ENCODE results near the gene CD300H. TPM values are rescaled to one million over a fixed set of nuclear protein-coding genes. Genes with fewer than 3 reads are reported as not detected.

The CD300H gene
- total RNA-seq = not detected
- long read RNA-seq = 0 reads

DNA sequence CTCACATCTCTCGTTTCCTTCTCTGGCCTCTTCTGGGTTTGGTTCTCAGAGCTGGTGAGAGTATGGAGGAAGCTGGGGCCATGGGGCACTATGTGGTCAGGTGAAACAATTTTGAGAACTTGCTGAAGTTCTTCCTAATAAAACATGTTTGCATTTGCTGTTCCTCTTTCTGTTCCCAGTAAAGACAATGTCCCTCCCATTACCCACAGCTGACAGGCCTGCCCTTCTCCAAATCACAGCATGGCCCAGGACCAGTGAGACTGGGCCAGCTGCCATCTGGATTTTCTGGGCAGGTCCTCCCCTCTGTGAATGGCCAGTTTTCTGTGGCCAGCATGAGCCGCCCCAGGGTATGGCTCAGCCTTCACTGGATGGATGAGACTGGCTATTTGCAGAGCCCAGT is at the start of gene CD300H:
Gene CD300H (minus strand): TSS at position 113 of the 400 bp plus-strand sequence.
- ATAC-seq (peak; percentile 37), DNase-seq (ENCODE audit: missing footprints) (no peak)
- intact Hi-C loops (cut with DNase I) = no loop called here

DNA sequence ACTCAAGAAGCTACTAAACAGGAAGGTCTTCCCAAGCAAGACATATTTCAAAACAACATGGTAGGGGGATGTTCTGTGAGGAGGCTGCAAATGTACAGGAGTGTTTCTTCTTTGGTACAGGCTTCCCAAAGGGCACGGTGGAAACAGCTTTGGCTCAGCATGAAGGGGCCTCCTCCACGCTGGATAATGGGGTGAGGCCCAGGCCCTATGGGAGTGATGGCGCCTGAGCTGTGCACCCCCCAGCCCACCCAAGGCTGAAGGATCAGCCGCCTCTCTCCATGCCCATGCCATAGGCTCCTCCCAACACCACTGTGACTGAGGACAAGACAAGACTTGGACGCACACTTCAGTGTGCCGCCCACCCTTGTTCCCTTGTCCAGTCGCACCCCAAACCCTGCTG is 49.4 kb upstream of the CD300H start:
- no peak for DNase-seq (ENCODE audit: missing footprints)
- no peak for ATAC-seq
- intact Hi-C loops (cut with DNase I) = no loop called here

DNA sequence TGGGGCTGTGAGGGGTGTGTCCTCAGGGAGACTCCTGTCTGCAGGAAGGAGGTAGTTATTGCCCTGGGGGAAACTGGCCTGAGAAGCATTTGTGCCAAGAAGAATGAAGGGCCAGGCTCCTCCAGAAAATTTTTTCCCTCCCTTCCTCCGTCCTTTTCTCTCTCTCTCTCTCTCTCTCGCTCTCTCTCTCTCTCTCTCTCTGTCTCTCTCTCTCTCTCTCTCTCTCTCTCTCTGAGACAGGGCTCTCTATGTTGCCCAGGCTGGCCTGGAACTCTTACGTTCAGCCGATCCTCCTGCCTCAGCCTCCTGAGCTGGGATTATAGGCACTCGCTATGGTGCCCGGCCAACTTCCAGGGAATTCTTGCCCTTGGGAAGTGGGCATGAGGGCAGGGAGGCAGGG is 44.7 kb upstream of the CD300H start:
- intact Hi-C loops (cut with DNase I) = no loop called here
- DNase-seq (ENCODE audit: missing footprints) (no peak), ATAC-seq (no peak)

GRCh38 chr17:74610108-74610507 is 42.8 kb upstream of the CD300H start:
- no peak for ATAC-seq
- intact Hi-C loops (cut with DNase I) = no loop called here
- no peak for DNase-seq (ENCODE audit: missing footprints)

DNA sequence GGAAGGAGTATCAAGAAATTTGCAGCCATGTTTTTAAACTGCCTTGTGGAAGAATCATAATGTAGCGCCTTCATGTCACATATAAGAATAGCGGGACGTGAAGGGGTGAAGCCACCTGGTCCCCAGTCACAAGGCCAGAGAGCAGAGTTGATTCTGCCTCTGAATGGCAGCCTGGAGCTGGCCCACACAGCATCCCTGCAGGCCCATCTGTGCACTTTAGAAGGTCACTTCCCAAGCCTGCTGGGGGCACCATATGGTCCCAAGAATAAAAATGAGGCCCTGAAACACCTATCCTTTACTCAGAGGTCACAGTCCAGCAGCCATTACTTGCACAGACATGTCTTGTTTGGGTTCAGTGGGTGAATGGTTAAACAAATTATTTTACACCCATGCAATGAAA is 41.2 kb upstream of the CD300H start:
- no peak for DNase-seq (ENCODE audit: missing footprints)
- intact Hi-C loops (cut with DNase I) = loop anchor here (10.0 kb wide), 1 partner anchor 234 kb away; no protein-coding TSS in a partner anchor
- no peak for ATAC-seq

DNA sequence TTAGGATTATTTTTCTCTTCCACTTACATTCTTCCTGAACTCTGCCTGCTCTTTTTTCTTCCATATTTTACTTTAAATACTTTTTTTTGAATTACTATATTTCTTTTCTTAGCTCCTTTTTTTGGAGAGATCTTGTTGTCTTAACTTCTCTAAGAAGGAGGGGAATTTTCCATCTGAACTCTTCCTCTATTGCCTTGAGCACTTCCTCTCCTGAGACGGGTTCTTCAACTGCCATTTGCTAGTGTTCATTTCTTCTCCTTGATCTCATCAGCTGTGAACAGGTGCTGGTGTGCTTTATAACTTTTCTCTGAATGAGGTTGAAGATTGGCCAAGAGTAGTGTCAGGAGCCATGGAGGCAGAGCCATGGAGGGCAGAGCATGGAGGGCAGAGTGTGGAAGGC is 39.9 kb upstream of the CD300H start:
- intact Hi-C loops (cut with DNase I) = loop anchor here (10.0 kb wide), 1 partner anchor 232 kb away; no protein-coding TSS in a partner anchor
- no peak for DNase-seq (ENCODE audit: missing footprints)
- no peak for ATAC-seq

- ATAC-seq = no peak
- no peak for DNase-seq (ENCODE audit: missing footprints)
- intact Hi-C loops (cut with DNase I) = loop anchor here (10.0 kb wide), 1 partner anchor 231 kb away; no protein-coding TSS in a partner anchor
Observed at GRCh38 chr17:74606050-74606449, 38.7 kb upstream of the CD300H start.

- intact Hi-C loops (cut with DNase I) = loop anchor here (10.0 kb wide), 1 partner anchor 231 kb away; no protein-coding TSS in a partner anchor
- ATAC-seq = peak; percentile 66
- DNase-seq (ENCODE audit: missing footprints) = no peak
Observed at GRCh38 chr17:74605361-74605760, 38.1 kb upstream of the CD300H start.

- no peak for DNase-seq (ENCODE audit: missing footprints)
- intact Hi-C loops (cut with DNase I) = loop anchor here (10.0 kb wide), 1 partner anchor 230 kb away; no protein-coding TSS in a partner anchor
- no peak for ATAC-seq
Observed at GRCh38 chr17:74604761-74605160, 37.5 kb upstream of the CD300H start.

GRCh38 chr17:74604200-74604599 is 36.9 kb upstream of the CD300H start:
- intact Hi-C loops (cut with DNase I) = loop anchor here (10.0 kb wide), 1 partner anchor 229 kb away; no protein-coding TSS in a partner anchor
- DNase-seq (ENCODE audit: missing footprints) = no peak
- no peak for ATAC-seq

DNA sequence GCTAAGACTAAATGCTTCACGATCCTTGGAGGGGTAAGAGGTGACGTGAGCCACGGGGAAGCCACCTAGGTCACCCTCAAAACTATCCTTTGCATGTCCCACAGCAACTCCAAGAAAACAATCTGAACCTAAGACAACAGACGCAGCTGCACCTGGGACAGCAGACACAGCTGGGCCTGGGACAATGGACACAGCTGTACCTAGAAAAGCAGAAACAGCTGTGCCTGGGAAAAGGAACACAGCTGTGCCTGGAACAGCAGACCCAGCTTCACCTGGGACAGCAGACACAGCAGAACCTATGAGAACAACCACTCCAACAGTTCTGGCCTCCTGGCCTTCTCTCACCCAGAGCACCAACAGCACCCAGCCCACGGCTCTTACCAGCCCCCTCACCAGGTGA is 36.4 kb upstream of the CD300H start:
- DNase-seq (ENCODE audit: missing footprints) = no peak
- intact Hi-C loops (cut with DNase I) = loop anchor here (10.0 kb wide), 1 partner anchor 229 kb away; no protein-coding TSS in a partner anchor
- ATAC-seq = no peak

- intact Hi-C loops (cut with DNase I) = loop anchor here (10.0 kb wide), 1 partner anchor 228 kb away; no protein-coding TSS in a partner anchor
- no peak for DNase-seq (ENCODE audit: missing footprints)
- ATAC-seq = peak; percentile 41
Observed at GRCh38 chr17:74603037-74603635, 35.8 kb upstream of the CD300H start.

- intact Hi-C loops (cut with DNase I) = loop anchor here (10.0 kb wide), 1 partner anchor 227 kb away; no protein-coding TSS in a partner anchor
- ATAC-seq (no peak), DNase-seq (ENCODE audit: missing footprints) (no peak)
Observed at GRCh38 chr17:74601944-74602572, 34.7 kb upstream of the CD300H start.

GRCh38 chr17:74599448-74599939 is 32.2 kb upstream of the CD300H start:
- DNase-seq (ENCODE audit: missing footprints) (no peak), ATAC-seq (peak; percentile 68)
- intact Hi-C loops (cut with DNase I) = no loop called here

- intact Hi-C loops (cut with DNase I) = no loop called here
- peak; percentile 19 for ATAC-seq
- no peak for DNase-seq (ENCODE audit: missing footprints)
Observed at GRCh38 chr17:74599023-74599399, 31.7 kb upstream of the CD300H start.

DNA sequence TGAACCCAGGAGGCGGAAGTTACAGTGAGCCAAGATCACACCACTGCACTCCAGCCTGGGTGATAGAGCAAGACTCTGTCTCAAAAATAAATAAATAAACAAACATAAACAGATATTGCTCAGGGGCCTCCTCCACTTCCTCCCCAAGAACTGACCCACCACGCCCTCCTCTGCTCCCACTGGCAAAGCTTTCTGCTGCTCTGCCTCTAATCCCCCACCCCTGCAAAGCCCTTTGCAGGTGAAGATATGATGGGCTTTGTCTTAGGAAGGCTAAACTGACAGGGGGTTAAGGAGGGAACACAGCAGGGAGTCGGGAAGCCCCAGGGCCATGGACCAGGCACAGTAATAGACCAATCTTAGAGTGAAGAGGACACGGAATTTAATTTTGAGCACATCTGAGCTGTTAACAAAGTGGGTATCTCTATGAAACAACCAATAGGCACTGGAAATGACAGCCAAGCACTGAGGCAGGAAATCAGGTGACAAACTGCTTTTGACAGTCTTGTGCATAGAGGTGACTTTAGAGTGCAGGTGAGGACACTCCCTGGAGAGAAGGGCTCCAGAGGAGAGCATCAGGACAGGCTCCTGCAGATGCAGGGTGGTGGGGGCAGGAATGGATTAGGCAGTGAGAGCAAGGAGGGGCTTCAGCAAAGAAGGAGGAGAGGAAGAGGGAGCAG is 31.2 kb upstream of the CD300H start:
- intact Hi-C loops (cut with DNase I) = no loop called here
- ATAC-seq = no peak

GRCh38 chr17:74597069-74597790 is 29.9 kb upstream of the CD300H start:
- ATAC-seq (no peak), DNase-seq (ENCODE audit: missing footprints) (no peak)
- intact Hi-C loops (cut with DNase I) = no loop called here

More for the DNA sequence above, 31.2 kb upstream of the CD300H start:
- no peak for DNase-seq (ENCODE audit: missing footprints)

GRCh38 chr17:74595037-74595750 is 27.9 kb upstream of the CD300H start:
- no peak for DNase-seq (ENCODE audit: missing footprints)
- intact Hi-C loops (cut with DNase I) = no loop called here
- no peak for ATAC-seq

All from Right ventricle myocardium inferior (tissue), 1 donor.